ENCODE results near the gene TMEM81.
A peak's percentile ranks its signal among the peaks of the same experiment; 100 is the strongest.

TMEM81 gene

DNA sequence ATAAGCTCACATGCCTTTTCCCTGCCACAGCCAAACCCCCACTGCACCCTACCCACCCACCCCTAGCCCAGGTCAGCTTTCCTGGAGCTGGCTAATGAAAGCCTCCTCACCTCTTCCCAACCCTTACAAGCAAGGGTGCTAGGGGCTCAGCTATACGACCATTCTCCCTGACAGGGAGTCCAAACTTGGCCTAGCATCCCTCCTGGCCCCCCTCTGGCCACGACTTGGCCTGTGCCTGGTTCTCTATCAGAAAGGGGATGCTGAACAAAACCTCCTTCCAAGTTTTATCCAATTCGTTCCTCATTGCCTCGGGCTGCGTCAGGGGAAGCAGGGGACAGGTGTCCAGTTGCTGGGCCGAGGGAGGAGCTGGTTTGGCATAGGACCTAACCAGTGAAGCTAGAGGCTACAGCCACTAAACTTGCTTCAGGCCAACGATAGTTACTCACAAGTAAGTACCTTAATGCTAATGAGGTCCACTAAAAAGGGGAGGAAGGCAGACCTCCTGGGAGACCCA lies 8.6 kb downstream of the TMEM81 start:
- no peak for DNase-seq

DNA sequence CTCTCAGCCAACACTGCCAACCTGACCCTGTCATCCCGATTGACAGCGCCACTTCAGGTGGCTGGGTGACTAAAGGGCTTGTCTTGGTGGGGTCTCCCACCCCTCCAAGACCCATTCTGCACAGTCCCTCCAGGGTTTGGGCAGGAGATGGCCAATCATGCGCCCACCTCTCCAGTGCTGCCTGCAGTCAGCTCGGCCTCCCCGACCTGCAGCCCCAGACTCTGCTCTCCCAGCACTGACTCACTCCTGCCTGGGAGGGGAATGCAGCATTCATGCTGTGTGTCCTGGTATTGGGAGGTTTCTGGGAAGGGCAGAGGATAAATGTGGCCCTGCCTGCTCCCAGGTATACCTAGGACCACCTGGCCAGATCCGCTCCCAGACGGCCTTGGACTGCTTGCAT lies 9.7 kb downstream of the TMEM81 start:
- DNase-seq, result no peak

DNA sequence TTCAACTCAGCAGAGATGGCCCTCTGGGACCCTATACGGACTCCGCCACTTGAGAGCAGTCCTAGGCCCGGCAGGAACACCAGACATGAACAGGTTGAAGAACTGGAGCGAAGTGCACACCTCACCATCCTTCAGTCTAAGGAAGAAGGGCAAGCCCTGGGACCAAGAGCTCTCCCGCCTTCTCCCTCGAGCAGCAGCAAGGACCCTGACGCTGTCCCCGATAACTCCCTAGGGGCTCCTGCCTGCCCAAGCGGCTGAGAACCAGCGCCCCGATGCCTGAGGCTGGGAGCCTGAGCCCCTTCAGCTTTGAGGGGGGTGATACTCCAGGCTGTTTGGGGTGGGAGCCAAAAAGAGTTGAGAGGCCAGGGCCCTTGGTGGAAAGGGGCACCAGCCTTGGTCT lies 10.2 kb downstream of the TMEM81 start:
- no peak for DNase-seq

DNA sequence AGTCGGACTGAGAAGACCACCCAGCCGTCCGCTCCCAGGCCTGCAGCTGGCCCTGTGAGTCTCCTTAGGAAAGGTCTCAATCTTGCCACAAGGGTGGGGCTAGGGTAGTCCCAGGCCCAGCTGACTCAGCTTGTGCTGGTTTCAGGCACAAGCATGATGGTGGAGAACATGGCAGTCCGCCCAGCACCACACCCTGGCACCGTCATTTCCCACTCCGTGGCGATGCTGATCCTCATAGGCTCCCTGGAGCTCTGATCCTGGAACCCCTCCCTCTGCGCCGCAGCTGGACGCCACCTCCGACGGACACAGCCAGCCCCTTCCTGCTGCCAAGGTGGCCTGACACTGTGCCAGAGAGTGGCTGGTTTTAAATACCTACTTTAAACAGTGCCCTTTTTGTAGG lies 10.7 kb downstream of the TMEM81 start:
- DNase-seq, result no peak

DNA sequence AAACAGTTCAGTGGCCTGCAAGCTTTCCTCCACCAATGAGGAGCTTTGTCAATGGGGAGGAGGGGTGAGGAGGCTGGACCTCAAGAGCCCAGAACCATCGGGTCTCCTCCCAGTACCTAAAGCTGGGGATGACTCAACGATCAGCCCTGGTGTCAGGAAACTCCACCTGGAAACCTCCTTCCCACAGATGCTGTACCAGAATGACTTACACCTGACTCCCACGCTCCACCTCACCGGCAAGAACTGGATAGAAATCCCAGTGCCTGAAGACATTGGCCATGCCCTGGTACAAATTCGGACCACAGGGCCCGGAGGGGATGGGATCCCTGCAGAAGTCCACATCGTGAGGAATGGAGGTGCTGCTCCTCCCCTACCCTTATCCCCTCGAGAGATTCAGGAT lies 11.4 kb downstream of the TMEM81 start:
- DNase-seq, result no peak

DNA sequence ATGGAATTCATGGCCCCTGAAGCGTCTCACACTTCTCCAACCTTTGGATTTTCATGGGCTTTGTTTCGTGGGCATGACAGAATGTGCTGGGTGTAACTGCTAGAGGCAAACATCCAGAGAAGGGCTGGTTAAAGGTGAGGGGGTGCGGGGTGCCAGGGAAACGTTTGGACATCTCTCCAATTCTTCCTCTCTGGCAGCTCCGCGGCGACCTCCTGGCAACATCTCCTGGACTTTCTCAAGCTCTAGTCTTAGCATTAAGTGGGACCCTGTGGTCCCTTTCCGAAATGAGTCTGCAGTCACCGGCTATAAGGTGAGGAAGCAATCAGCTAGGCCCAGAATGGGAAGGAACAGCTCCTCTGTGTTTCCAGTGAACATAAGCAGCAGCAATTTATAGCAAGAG lies 12.0 kb downstream of the TMEM81 start:
- DNase-seq, result no peak

DNA sequence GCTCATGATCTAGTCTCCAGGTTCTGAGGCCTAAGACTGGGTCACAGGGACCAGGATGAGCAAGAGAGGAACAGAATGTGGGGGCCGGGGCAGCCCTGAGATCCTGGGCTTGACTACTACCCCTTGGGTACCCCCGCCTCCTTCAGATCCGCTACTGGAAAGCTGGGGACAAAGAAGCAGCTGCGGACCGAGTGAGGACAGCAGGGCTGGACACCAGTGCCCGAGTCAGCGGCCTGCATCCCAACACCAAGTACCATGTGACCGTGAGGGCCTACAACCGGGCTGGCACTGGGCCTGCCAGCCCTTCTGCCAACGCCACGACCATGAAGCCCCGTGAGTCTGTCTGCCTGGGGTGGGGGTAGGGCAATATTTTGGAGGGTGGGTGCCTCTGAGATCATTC lies 12.5 kb downstream of the TMEM81 start:
- no peak for DNase-seq

DNA sequence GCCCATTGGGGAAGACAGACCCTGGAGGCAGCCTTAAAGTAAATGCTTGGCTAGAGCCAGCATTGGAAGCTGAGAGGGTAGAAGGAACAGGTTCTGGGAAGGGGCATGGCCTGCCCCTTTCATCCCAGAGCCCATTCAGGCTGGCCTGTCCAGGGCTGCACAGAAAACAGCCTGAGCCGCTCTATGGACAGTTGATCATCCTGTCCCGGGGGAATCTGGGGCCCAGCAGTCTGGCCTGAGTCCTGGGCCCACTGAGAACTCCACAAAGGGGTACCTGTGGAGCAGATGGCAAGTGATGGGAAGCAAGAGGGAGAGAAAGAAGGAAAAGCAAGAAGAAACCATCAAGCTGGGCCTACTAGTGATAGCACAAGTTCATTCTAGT lies 13.2 kb downstream of the TMEM81 start:
- no peak for DNase-seq

DNA sequence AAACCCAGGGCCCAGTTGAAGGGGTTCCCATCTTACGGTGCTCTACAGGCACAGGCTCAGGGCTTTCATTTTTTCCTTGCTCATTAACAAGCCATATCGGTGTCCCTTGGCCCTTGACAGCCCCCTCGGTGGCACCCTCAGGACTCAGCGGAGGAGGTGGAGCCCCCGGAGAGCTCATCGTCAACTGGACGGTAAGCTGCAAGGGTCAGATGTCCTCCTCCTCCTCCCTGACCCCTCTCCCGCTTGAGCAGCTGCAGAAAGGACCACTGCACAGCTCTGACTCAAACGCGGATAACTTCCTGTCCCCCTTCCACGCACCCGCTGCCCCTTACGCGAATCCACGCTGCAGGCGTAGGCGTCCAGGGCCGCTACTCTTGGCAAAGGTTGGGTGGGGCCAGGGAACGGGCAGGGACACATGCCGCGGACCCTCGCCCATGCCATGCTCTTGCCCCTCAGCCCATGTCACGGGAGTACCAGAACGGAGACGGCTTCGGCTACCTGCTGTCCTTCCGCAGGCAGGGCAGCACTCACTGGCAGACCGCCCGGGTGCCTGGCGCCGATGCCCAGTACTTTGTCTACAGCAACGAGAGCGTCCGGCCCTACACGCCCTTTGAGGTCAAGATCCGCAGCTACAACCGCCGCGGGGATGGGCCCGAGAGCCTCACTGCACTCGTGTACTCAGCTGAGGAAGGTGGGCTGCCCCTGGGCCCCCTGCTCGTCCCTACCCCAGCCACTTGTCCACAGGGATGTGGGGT lies 14.7 kb downstream of the TMEM81 start:
- peak; percentile 16 for DNase-seq

DNA sequence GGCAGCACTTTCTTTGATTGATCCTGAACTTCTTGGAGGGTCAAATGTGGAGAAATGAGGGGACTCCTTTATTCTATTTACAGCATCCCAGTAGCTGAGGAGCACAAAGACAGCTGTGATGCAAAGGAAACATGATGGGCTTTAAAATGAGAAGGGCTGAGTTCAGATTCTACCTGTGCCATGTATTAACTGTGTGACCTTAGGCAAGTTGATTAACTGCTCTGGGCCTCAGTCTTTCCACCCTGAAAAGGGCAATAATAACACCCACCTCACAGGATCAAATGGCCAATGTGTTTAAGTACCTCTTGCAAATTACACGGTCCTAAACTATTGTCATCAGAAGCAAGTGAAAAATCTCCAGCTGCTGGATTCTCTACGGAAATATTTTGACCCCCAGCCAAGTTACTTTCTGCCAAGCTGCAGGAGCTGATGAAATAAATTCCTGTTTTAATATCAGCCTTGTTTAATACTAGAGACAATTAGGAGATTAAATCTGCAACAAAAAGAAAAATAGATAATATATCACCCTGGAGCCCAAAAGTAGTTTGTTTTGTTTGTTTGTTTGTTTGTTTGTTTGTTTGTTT lies 15.7 kb downstream of the TMEM81 start:
- DNase-seq, result no peak

DNA sequence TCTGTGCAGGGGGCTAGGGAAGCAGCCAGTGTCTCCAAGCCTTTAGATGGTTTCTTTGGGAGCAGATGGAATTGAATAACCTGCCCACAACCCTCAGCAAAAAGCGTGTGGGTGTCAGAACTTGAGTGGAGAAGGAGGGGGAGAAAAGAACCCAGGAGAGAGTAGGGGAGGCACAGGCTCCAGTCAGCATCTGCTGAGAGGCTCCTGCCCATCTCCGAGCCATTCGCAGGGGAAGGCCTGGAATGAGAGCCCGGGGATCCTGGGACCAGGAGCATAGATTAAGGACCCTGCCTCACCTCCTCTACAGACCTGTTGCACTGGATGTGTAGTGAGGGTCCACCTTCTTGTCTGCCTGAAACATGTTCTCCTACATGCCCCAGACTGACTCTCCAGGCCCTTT lies 16.3 kb downstream of the TMEM81 start:
- peak; percentile 10 for DNase-seq

DNA sequence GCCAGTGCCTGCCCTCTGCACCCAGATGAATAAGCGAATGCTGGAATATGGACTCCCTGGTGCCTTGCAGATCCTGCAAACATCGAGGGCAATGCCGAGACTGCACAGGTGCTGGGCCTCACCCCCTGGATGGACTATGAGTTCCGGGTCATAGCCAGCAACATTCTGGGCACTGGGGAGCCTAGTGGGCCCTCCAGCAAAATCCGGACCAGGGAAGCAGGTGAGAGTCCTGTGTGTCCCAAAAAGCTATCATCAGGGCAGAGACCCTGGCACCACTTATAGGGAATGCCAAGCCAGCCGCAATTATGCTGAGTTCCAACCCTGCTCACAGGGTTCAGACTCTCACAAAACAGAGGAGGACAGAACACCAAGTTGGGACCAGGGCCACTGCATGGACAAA lies 17.2 kb downstream of the TMEM81 start:
- no peak for DNase-seq

DNA sequence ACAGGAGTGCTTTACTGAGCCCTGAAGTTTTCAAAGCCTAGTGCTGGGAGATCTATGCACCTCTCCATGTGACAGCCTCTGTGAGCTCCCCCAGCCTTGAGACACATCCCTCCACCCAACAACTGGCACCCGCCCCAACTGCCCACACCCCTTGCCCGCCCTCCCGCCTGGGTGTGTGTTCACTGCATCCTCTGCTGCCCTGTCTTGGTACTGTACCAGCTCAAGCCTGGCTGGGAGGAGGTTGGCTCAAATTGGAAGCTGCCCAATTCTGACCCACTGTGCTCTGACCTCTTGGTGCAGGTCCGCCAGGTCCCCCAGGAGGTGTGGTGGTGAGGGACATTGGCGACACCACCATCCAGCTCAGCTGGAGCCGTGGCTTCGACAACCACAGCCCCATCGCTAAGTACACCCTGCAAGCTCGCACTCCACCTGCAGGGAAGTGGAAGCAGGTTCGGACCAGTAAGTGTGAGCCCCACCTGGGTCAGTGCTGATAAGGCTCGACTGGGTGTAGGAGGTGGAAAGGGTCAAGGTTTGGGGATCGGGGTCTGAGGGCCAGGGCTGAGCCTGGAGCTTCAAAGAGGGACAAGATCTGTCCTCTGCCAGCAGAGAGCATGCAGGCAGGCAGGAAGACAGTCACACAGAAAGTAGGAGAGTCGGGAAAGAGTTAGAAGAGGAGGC lies 18.0 kb downstream of the TMEM81 start:
- DNase-seq, result peak; percentile 5

DNA sequence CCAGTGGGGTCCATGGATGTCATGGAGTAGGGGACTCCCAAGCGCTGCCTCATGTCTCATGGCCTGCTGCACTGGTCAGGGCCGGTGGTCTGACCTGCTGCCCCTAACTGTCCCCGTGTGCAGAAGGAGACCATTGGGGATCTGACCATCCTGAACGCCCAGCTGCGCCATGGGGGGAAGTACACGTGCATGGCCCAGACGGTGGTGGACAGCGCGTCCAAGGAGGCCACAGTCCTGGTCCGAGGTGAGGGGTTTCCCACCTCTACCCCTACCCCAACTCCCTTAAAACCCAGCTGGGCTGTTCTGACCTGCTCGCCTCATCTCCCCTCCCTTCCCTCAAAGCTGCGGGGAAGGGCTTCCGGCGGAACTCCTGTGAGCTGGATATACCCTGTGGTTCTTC lies 18.6 kb downstream of the TMEM81 start:
- peak; percentile 14 for DNase-seq

DNA sequence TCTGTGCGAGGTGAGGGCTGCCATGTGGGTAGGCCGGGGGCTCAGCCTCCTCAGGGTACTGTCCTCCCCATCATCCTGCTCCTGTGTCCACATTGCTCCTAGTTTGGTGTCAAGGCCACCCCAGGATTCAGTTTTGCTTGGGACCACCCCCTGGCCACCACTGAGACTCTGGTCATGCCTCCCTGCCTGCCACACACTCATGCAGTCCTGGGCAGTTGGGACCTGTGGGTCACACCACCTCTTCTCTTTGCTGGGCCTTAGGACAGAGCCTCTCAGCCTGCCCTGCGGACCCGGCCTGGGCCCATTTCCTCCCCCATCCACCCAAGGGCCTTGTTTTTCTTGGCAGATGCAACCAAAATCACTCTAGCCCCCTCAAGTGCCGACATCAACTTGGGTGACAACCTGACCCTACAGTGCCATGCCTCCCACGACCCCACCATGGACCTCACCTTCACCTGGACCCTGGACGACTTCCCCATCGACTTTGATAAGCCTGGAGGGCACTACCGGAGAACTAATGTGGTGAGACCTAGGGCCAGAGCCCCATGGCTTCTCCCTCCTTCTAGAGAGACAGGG lies 19.4 kb downstream of the TMEM81 start:
- peak; percentile 11 for DNase-seq

DNA sequence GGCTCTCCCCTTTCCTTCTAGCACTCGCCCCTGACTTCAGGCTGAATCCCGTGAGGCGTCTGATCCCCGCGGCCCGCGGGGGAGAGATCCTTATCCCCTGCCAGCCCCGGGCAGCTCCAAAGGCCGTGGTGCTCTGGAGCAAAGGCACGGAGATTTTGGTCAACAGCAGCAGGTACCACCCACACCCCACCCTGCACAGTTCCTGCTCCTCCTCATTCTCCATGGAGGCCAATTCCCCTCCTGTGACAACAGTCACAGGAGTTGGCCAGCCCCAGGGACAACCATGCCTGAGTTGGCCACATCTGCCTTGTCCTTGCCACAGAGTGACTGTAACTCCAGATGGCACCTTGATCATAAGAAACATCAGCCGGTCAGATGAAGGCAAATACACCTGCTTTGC lies 20.0 kb downstream of the TMEM81 start:
- peak; percentile 1 for DNase-seq

DNA sequence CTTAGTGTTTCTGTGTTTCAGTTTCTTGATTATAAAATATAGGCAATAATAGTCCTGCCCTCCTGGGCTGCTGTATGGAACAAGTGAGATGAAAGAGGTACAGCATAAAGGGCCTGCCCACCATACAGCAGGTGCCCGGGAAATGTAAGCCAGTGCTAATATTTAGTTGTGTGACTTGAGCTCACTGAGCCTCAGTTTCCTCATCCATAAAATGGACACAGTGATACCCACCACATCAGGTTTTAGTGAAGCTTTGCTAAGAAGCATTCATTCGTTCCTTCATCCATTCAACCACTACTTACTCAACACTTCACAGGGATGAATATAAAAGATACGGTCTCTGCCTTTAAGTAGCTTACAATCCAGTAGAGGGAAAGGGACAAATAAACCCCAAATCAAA lies 21.4 kb downstream of the TMEM81 start:
- no peak for DNase-seq

DNA sequence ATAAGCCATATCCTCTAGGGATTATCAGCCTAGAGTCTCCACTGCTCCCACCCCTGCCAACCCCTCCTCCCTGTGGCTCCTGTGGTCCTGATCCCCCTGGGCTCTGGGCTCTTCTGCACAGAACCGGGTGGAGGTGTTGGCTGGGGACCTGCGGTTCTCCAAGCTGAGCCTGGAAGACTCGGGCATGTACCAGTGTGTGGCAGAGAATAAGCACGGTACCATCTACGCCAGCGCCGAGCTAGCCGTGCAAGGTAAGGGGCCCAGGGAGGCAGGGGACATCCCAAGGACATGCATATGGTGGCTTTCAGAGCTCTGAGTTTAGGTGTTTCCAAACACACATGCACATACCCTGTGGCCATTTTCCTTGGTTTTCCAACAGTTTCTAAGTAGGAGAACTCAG lies 21.9 kb downstream of the TMEM81 start:
- DNase-seq, result no peak

DNA sequence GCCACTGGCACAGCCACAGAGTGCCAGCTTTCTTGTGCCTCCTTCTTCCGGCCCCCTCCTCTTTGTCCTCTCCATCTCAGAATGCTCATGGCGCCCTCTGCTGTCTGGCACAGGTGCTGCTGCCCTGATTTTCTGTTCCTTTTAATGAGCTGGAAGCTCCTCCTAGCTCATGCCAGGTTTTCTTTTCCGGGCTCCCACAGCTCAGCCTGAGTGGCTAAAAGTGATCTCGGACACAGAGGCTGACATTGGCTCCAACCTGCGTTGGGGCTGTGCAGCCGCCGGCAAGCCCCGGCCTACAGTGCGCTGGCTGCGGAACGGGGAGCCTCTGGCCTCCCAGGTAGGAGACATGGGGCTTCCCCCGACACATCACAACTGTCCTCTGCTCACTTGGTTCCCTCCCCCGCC lies 22.6 kb downstream of the TMEM81 start:
- peak; percentile 58 for DNase-seq

DNA sequence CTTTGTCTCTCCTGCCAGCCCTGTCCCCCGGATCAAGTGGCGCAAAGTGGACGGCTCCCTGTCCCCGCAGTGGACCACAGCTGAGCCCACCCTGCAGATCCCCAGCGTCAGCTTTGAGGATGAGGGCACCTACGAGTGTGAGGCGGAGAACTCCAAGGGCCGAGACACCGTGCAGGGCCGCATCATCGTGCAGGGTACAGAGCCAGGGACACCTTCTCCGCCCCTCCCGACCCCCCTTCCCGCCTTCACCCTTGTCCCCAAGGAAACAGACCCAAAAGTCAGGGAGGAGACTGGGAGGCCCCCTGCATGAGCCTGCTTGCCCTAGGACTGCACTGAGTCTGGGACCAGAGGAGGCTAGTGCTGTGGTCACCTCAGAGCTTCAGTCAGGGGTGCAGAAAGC lies 23.0 kb downstream of the TMEM81 start:
- DNase-seq, result no peak

DNA sequence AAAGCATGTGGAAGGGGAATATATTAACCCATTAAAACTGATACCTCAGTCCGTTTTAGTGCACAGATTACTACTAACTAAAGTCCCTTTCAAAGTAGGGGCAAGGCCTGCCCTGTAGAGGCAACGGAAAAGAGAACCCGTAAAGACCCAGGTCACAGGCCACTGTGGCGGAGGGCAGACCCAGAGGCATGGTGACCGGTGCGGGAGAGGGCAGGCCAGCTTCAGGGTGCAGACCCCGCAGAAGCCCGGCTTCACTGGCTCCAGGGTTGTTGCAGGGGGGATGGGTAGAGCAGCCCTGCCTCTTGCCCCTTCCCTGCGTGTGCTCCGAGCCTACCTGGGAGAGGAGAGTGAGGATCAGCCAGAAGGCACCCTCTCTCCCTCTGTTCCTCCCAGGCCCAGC lies 23.5 kb downstream of the TMEM81 start:
- DNase-seq, result no peak

DNA sequence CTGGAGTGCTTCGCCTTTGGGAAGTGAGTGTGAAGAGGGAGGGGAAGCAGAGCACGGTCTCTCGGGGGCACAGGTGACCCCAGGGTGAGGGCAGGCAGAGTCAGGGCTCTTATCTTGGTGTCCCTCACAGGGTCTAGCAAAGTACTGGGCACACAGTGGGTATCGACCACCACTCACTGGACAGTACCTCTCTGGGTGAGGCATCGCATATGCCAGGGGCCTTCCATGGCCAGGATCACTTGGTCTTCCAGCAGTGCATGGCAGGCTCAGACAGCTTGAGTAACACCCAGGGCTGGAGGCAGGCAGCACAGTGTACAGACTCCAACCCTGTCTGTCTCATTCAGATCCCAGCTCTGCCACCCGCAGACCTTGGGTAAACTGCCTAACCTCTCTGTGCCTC lies 24.6 kb downstream of the TMEM81 start:
- DNase-seq, result no peak

DNA sequence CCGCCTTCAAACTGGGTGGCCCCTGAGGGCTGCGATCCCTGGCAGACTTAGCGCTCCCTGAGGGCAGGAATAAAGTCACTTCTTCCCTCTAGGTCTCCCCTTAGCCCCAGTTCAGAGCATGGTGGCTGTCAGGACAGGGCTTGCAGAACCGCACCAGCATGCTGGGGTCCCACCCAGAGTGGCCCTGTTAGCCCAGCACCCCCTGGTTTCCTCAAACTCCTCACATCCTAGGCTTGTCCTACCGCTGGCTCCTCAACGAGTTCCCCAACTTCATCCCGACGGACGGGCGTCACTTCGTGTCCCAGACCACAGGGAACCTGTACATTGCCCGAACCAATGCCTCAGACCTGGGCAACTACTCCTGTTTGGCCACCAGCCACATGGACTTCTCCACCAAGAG lies 25.4 kb downstream of the TMEM81 start:
- no peak for DNase-seq

Data from CD4-positive, alpha-beta T cell treated with Interleukin-15 for 1 hour (primary cell).